ENCODE measurements around the gene SH2D7.

Gene SH2D7

DNA sequence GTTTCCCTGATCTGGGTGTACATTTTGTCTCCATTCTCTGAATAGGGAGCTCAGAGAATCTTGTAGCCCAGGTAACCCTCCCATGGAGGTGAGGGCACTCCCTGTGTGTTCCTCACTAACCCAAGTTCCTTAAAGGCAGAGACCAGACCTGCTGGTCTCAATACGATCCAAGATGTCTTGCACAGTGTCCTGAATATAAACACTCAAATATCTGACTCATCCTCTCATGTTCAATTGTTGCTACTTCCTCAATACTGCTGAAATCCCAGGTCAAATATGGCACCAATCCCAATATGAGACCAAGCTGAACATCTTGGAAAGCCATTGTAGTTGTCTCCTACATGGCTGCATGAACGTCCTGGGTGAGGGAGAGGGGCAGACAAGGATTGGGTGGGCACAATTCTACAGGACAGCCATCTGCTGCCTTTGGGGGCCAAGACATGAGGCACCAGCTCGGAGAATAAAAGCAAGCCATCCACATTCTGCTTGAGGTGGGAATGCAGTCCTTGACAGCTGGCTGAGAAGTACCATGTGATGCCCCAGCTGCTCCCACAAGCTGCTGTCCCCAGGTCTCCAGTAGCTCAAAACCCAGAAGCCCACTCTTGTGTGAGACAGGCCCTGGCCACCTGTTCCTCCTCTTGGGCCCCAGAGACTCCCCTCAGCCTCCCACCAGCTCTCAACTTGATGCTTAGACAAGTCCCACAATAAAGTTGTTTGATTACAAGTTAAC lies 33.1 kb upstream of the SH2D7 start:
- intact Hi-C loops (cut with DNase I) = no loop called here
- DNase-seq = peak in 1 of 10 donors; percentile 47

GRCh38 chr15:78060232-78060631 lies 32.1 kb upstream of the SH2D7 start:
- intact Hi-C loops (cut with DNase I) = no loop called here
- no peak for DNase-seq

DNA sequence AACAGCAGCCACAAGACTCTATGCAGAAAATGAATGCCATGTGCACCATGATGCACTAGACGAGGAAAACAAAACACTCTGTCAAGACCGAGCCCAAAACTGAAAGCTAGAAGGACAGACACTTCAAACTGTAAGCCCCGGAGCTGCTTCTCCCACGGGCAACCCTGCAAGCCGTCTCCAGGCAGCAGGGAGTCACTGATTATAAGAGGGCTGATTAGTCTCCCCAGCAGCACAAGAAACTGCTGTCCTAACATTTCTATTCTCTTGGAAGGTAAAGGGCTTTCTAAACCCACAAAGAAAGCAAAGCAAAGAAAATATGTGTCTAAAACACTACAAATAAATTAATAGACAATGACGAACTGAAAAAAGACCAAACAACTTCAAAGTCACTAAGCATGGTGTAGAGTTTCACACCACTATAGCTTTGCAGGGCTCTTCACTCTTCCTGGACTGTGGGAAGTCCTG lies 30.4 kb upstream of the SH2D7 start:
- no peak for DNase-seq
- intact Hi-C loops (cut with DNase I) = no loop called here

DNA sequence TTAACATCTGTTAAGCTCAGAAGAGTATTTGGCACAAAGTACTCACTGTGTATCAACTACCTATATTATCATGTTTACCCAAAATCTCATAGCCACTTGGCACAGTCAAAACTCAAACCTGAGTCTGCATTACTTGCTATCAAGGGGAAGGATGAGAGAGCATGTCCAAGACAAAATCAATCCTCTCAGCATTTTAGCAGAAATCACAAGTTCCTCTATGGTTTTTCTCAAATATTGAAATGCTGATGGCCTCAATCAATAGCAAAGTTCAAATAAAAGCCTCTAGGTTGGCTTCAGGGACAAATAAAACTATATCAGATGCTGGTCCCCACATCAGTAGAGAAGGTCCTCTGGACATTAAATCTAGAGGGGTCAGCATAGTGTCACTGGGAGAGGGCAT lies 29.1 kb upstream of the SH2D7 start:
- intact Hi-C loops (cut with DNase I) = no loop called here
- no peak for DNase-seq

- intact Hi-C loops (cut with DNase I) = no loop called here
- no peak for DNase-seq
These were observed 28.4 kb upstream of the SH2D7 start for GRCh38 chr15:78063970-78064385.

DNA sequence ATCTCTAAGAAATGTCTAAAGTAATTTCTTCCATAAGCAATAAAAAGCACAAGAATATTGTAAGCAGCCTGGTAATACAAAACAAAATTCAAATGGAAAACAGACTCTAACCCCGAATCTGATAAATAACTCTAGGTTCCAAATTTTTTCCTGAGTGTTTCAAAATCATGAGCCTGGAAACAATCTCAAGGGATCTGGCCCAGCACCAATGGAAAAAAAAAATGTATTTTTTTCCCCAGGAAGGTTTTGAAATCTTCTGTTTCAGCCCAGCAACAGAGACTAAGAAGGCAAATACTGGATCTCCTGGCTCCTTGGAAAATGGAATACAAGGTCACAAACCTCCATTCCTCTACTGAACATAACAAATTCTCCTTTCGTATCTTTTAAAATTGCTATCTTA lies 27.8 kb upstream of the SH2D7 start:
- DNase-seq = no peak
- intact Hi-C loops (cut with DNase I) = no loop called here

- intact Hi-C loops (cut with DNase I) = no loop called here
- DNase-seq = peak in 3 of 10 donors; percentile 22 to 52 (median 28)
These were observed 27.0 kb upstream of the SH2D7 start for GRCh38 chr15:78065284-78065872.

- no peak for DNase-seq
- intact Hi-C loops (cut with DNase I) = no loop called here
These were observed 26.1 kb upstream of the SH2D7 start for GRCh38 chr15:78065973-78066946.

DNA sequence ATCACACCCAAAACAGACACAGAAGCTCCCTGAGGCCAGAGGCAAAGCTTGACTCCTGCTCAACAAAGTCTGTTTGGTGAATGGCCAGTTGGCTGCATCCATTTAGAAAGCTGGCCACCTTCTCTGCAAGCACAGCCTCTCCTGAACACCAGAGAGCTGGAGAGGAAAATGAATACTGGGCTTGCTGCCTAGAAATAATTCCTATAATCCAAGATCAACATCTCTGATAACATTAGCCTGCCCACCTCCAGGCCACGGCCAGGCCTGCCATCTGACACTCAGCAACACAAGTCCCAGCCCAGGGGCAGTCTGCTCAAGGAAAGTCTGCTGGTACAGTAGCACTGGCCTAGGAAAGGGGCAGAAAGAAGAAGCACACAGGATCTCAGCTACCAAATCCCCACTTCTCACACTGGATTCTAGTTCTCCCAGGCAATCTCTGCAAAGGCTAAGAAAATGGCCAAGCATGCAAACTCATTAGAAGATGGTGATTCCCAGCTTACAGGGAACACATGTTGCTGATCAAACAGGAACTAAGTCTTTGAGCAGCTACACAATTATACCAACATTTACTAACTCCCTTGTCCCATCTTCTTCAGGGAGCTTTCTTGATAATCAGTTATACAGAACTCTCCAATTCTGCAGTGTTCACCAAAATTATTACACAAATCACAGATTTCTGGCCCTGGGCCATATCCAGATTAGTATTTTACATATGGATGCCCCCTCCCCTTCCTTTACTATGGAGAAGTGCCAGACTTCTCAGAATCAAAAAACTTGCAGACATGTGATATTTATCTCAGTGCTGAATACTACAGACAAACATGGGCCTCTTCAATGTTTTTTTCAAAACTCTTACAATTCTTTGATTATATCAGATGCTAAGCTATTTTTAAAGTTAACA lies 24.8 kb upstream of the SH2D7 start:
- intact Hi-C loops (cut with DNase I) = no loop called here
- DNase-seq = no peak

- no peak for DNase-seq
- intact Hi-C loops (cut with DNase I) = no loop called here
These were observed 23.3 kb upstream of the SH2D7 start for GRCh38 chr15:78069052-78069414.

GRCh38 chr15:78069462-78070029 lies 22.8 kb upstream of the SH2D7 start:
- DNase-seq = peak in 1 of 10 donors; percentile 53
- intact Hi-C loops (cut with DNase I) = loop anchor here (10.0 kb wide), 1 partner anchor 65 kb away; no protein-coding TSS in a partner anchor

- DNase-seq = no peak
- intact Hi-C loops (cut with DNase I) = loop anchor here (10.0 kb wide), 1 partner anchor 65 kb away; no protein-coding TSS in a partner anchor
These were observed 22.2 kb upstream of the SH2D7 start for GRCh38 chr15:78070049-78070700.

DNA sequence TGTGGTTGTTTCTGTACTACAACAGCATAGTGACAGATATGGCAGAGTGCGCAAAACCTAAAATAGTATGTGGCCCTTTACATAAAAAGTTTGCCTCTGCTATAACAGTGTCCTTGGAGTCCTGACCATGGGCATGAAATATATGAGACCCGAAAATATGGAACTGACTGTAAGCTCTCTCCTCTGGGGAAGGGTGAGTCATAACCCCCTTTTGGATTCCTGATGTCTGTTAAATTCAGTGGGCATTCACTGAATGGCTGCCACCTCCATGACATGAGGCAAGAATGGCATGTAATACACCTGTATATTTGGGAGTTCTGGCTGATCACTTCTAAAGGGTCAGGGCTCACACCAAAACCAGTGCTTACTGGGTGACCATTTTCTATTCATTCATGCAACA lies 21.0 kb upstream of the SH2D7 start:
- intact Hi-C loops (cut with DNase I) = loop anchor here (10.0 kb wide), 1 partner anchor 67 kb away; no protein-coding TSS in a partner anchor
- no peak for DNase-seq

GRCh38 chr15:78072080-78072892 lies 20.1 kb upstream of the SH2D7 start:
- no peak for DNase-seq
- intact Hi-C loops (cut with DNase I) = loop anchor here (10.0 kb wide), 1 partner anchor 67 kb away; no protein-coding TSS in a partner anchor

DNA sequence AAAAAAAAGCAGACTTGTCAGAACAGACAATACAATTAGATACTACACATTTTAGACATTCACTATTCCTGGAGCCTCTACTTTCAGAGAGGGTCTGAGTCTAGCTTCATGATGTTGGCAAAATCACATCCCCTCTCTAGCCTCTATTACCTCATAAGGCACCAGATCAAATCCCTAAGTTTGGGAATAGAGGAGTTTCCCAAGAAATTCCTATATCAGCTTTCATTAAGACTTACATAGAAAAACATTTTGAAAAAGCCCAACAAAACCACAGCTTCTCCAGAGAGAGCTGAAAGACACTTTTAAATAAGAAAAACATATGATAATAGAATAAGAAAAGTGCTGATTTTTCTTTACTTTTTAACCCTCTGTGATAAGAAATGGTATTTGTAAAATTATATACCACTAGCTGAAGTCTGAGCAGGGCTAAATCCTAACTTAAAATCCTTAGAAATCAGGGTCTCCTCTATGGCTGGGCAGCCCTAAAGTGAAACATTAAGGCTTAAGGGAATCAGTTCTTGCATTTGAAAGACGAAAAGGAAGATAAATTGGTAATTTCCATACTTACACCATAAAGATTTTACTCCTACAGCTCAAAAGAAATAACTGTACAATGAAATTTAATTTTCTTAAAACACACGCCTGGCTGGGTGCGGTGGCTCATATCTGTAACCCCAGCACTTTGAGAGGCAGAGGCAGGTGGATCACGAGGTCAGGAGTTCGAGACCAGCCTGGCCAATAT lies 19.1 kb upstream of the SH2D7 start:
- intact Hi-C loops (cut with DNase I) = loop anchor here (10.0 kb wide), 1 partner anchor 68 kb away; no protein-coding TSS in a partner anchor
- DNase-seq = no peak

DNA sequence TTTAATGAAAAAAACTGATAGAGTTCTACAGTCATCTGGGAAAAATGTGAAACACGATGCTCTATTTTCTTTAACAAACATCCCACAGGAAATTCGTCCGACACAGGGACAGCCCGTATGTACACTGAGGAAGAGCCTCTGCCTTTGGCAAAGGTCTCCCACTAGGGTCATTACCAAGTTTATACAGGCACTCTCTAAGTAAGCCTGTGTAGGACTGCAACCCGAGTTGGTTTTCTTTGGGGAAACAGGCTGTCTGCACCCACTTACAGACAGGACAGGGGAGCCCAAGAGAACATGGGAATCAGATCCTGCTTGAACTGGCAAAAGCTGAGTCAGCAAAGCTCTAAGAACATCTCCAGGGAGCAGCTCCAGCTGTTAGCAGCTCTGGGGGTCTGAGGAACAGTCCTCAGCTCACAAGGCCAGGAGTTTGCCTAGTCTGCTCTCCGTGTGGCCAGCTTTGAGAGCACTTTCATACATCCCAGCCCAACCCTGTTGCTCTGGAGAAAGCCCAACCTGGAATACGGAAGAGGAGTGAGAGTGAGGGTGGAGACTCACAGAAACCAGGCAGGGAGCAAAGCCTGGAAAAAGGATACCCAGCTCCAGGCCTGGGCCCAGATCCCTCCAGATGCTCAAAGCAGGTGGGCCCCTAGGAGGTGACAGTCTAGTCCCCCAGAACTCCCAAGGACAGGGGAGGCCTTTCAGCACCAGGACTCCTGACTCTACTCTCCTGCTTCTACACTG lies 16.7 kb upstream of the SH2D7 start:
- no peak for DNase-seq
- intact Hi-C loops (cut with DNase I) = loop anchor here (10.0 kb wide), 1 partner anchor 71 kb away; no protein-coding TSS in a partner anchor

Data from posterior cingulate gyrus (tissue), 11 donors.